Endothelial cell of umbilical vein (primary cell): ENCODE data around the gene SVIL. TPM values are rescaled to one million over a fixed set of nuclear protein-coding genes. Genes with fewer than 3 reads are reported as not detected.

Experiments
- BruUV-seq: library from RNA; stranded (reverse); fragments of 400-500 nt; replicated peaks from 2 replicates; lab custom pipeline; 2021; lab: Mats Ljungman, UMichigan
- CTCF ChIA-PET: fragments of 300-600, 350-600 bp; sonication (Branson Sonifier 250); formaldehyde crosslinking; loops from one replicate; lab custom pipeline; 2021; ENCODE audit warnings: antibody characterized with exemption, inconsistent platforms; lab: Charles Lee
- POLR2A ChIA-PET: fragments of 300-600, 350-600 bp; sonication (Branson Sonifier 250); formaldehyde crosslinking; loops from one replicate; lab custom pipeline; 2021; ENCODE audit warnings: antibody characterized with exemption, inconsistent platforms; lab: Charles Lee
- DNase-seq: peaks from one replicate; pipeline ENCODE4 v3.0.0-alpha.2; 2011; ENCODE audit warnings: low read depth, low spot score
- FAIRE-seq: peaks from 2 replicates; lab custom pipeline; 2011; peaks lifted over from hg19 to GRCh38; lab: Jason Lieb, UNC
- H2AFZ ChIP-seq: 2 replicates; pipeline ENCODE4 v1.6.0; 2012; ENCODE audit warnings: low read depth, low read length, control low read depth, inconsistent platforms
- H3K27ac ChIP-seq: 2 replicates; pipeline ENCODE4 v1.5.1; 2011; ENCODE audit warnings: low read depth, mild to moderate bottlenecking, control low read depth, low read length, moderate library complexity; ENCODE audit not compliant: insufficient read depth
- H3K27me3 ChIP-seq, 2 experiments: 2 replicates each; pipeline versions ENCODE4 v1.6.0 to v1.6.1; 2011; ENCODE audit warnings: low read length in 2 of 2, mixed read lengths in 1 of 2; ENCODE audit not compliant: control insufficient read depth in 2 of 2, insufficient read depth in 2 of 2
- H3K36me3 ChIP-seq, 2 experiments: 2 replicates in 1 of 2; 3 replicates in 1 of 2; pipeline ENCODE4 v1.5.1; 2011; ENCODE audit warnings: low read length in 2 of 2, mild to moderate bottlenecking in 1 of 2, moderate library complexity in 1 of 2; ENCODE audit not compliant: control insufficient read depth in 2 of 2, insufficient read depth in 2 of 2; ENCODE audit errors: extremely low read depth in 1 of 2
- H3K4me1 ChIP-seq: 3 replicates; pipeline ENCODE4 v1.5.1; 2011; ENCODE audit warnings: mild to moderate bottlenecking, low read length; ENCODE audit not compliant: control insufficient read depth, insufficient read depth; ENCODE audit errors: extremely low read depth
- H3K4me2 ChIP-seq: 2 replicates; pipeline ENCODE4 v1.6.1; 2011; ENCODE audit warnings: low read length, control low read depth, mixed read lengths; ENCODE audit not compliant: insufficient read depth
- H3K4me3 ChIP-seq, 3 experiments: fragments of 200-600 bp in 1 of 3; sonication (generic), shearing (Covaris generic) in 1 of 3; replicated peaks in 1 of 3; 2 replicates each; pipeline ENCODE4 v1.5.1; 2011 to 2016; ENCODE audit warnings: control low read depth in 3 of 3, low read length in 3 of 3, mild to moderate bottlenecking in 2 of 3, inconsistent platforms in 1 of 3, low read depth in 1 of 3, moderate library complexity in 1 of 3; ENCODE audit not compliant: insufficient read depth in 1 of 3
- H3K79me2 ChIP-seq: 2 replicates; pipeline ENCODE4 v1.6.0; 2012; ENCODE audit warnings: low read length, inconsistent platforms; ENCODE audit not compliant: control insufficient read depth, insufficient read depth
- H3K9ac ChIP-seq: replicated peaks from 2 replicates; pipeline ENCODE3; 2011; ENCODE audit warnings: low read length, control low read depth; ENCODE audit not compliant: insufficient read depth; ENCODE audit errors: extremely low read depth
- H3K9me1 ChIP-seq: replicated peaks from 3 replicates; pipeline ENCODE4 v1.6.0; 2011; ENCODE audit warnings: mild to moderate bottlenecking, low read length; ENCODE audit not compliant: control insufficient read depth, insufficient read depth; ENCODE audit errors: extremely low read depth
- H3K9me3 ChIP-seq: replicated peaks from 2 replicates; pipeline ENCODE4 v1.5.1; 2012; ENCODE audit warnings: low read length, inconsistent platforms; ENCODE audit not compliant: control insufficient read depth, insufficient read depth
- H4K20me1 ChIP-seq: replicated peaks from 2 replicates; pipeline ENCODE3; 2011; ENCODE audit warnings: mild to moderate bottlenecking, low read length; ENCODE audit not compliant: control insufficient read depth, insufficient read depth; ENCODE audit errors: extremely low read depth
- CTCF ChIP-seq, 2 donors: IDR thresholded peaks; 1 replicate in 1 of 2; 2 replicates in 1 of 2; pipeline ENCODE4 v1.5.1; 2011; ENCODE audit warnings: low read length in 2 of 2, mild to moderate bottlenecking in 2 of 2, moderate library complexity in 2 of 2, control low read depth in 1 of 2, inconsistent platforms in 1 of 2, low read depth in 1 of 2; ENCODE audit not compliant: insufficient read depth in 1 of 2; ENCODE audit errors: extremely low read depth in 1 of 2
- EZH2 ChIP-seq: IDR thresholded peaks from 2 replicates; pipeline ENCODE4 v1.6.1; 2012; ENCODE audit warnings: borderline replicate concordance, low read depth, mild to moderate bottlenecking, moderate library complexity, low read length, inconsistent platforms; ENCODE audit not compliant: severe bottlenecking
- FOS ChIP-seq: IDR thresholded peaks from 2 replicates; pipeline ENCODE4 v1.6.1; 2011; ENCODE audit warnings: mild to moderate bottlenecking, low read length, moderate library complexity, borderline replicate concordance; ENCODE audit not compliant: insufficient read depth
- GATA2 ChIP-seq: IDR thresholded peaks from 2 replicates; pipeline ENCODE4 v1.7.0; 2011; ENCODE audit warnings: low read depth, mild to moderate bottlenecking, moderate library complexity, mixed read lengths, low read length; ENCODE audit not compliant: insufficient read length, insufficient read depth
- JUN ChIP-seq: IDR thresholded peaks from 2 replicates; pipeline ENCODE4 v1.6.1; 2011; ENCODE audit warnings: borderline replicate concordance, low read depth; ENCODE audit not compliant: insufficient read length, insufficient read depth
- MAX ChIP-seq: IDR thresholded peaks from 2 replicates; pipeline ENCODE4 v1.6.1; 2011; ENCODE audit not compliant: insufficient read depth, insufficient read length
- MYC ChIP-seq: IDR thresholded peaks from one replicate; pipeline ENCODE4 v1.6.1; 2011; ENCODE audit warnings: mild to moderate bottlenecking, low read depth, low read length
- POLR2A ChIP-seq: IDR thresholded peaks from 2 replicates; pipeline ENCODE4 v1.6.1; 2012; ENCODE audit warnings: low read depth, mild to moderate bottlenecking, control low read depth, low read length
- POLR2AphosphoS5 ChIP-seq: IDR thresholded peaks from 2 replicates; pipeline ENCODE4 v1.6.1; 2012; ENCODE audit warnings: low read depth, mild to moderate bottlenecking, control low read depth, low read length, moderate library complexity; ENCODE audit not compliant: insufficient read depth
- dilution Hi-C: fragments of 300-500 bp; cut with MboI; formaldehyde crosslinking; loops from one replicate; pipeline ENCODE4 v1.15.0; 2019; ENCODE audit warnings: low sequenced_read_pairs; ENCODE audit not compliant: extremely low pct_ligation_motif_present
- intact Hi-C: fragments of 100-400 bp; cut with micrococcal nuclease; formaldehyde crosslinking; loops from one replicate; pipeline ENCODE4 v1.10.0; 2022
- polyA plus RNA-seq, 4 experiments: library from polyadenylated mRNA; depleted of rRNA in 3 of 4; stranded (reverse) in 3 of 4; unstranded in 1 of 4; fragments of >200 nt; gene quantifications; 2 replicates each; pipeline versions ENCODE4 v1.2.1 to v1.2.3, GENCODE V29; 2011 to 2012; ENCODE audit warnings: missing spikeins in 1 of 4
- total RNA-seq: library from RNA; stranded (reverse); gene quantifications from 2 replicates; pipeline ENCODE4 v1.2.3, GENCODE V29; 2021

The SVIL gene
- total and polyA plus RNA-seq, 2 donors (not counting 3 experiments of a cell fraction or from before 2014, with no cell fraction given), result 22.6 to 70.7 TPM

DNA sequence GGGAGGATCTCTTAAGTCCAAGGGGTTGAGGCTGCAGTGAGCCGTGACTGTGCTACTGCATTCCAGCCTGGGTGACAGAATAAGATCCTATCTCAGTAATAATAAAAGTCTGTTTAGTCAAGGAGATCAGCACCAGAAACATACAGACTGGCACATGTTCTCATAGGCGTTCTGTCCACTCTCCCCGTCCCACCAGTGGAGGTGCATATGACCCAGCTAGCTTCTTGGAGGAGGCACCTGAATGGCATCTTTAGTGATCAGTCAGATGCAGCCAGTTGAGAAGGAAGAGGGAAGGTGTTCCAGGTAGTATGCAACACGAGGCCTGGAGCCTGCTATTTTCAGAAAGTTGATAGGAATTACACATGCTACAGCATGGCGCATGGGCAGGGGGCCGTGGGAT is 45.3 kb upstream of the SVIL start:
- DNase-seq (no peak), FAIRE-seq (no peak)
- Histone ChIP-seq H2AFZ (no peak overlapping the region), H3K36me3 (peaks cover 2 to 4% of the 10 kb centered on the region in 2 experiments), H3K4me1 (no peaks in the 10 kb centered on the region), H3K79me2 (no peaks in the 10 kb centered on the region), H3K9ac (no peak overlapping the region), H3K4me2 (no peak overlapping the region), H3K27ac (no peak overlapping the region), H3K4me3 (no peak overlapping the region), H3K9me1 (no peaks in the 10 kb centered on the region), H4K20me1 (no peaks in the 10 kb centered on the region), H3K27me3 (no peaks in the 10 kb centered on the region), H3K9me3 (no peaks in the 10 kb centered on the region)
- ChIA-PET CTCF (no interaction called here), POLR2A (no interaction called here)
- dilution Hi-C loops (no loop called here), intact Hi-C loops (no loop called here)
- no TSS peak for BruUV-seq
- no peak for TF ChIP-seq FOS
- TF ChIP-seq EZH2, result no peak
- TF ChIP-seq MAX, result no peak
- TF ChIP-seq POLR2AphosphoS5, result no peak
- TF ChIP-seq GATA2, result no peak
- TF ChIP-seq JUN, result no peak
- TF ChIP-seq CTCF (IDR thresholded peaks at IDR 0.05; ENCODE audit: extremely low read depth in 1 of 2, insufficient read depth in 1 of 2, low read depth in 1 of 2, low read length in 2 of 2), result no peak
- no peak for TF ChIP-seq MYC
- no peak for TF ChIP-seq POLR2A
